VCaP (cell line): ENCODE measurements around the gene COL5A1.
A peak's percentile ranks its signal among the peaks of the same experiment; 100 is the strongest.

Source experiments
- H3K27ac ChIP-seq: fragments of 450-650 bp; 2 replicates; pipeline ENCODE4 v1.5.1; 2017
- CTCF ChIP-seq: fragments of 450-650 bp; conservative IDR thresholded peaks from 2 replicates; pipeline ENCODE4 v1.5.1; 2017; ENCODE audit warnings: mild to moderate bottlenecking, moderate library complexity

The COL5A1 gene

DNA sequence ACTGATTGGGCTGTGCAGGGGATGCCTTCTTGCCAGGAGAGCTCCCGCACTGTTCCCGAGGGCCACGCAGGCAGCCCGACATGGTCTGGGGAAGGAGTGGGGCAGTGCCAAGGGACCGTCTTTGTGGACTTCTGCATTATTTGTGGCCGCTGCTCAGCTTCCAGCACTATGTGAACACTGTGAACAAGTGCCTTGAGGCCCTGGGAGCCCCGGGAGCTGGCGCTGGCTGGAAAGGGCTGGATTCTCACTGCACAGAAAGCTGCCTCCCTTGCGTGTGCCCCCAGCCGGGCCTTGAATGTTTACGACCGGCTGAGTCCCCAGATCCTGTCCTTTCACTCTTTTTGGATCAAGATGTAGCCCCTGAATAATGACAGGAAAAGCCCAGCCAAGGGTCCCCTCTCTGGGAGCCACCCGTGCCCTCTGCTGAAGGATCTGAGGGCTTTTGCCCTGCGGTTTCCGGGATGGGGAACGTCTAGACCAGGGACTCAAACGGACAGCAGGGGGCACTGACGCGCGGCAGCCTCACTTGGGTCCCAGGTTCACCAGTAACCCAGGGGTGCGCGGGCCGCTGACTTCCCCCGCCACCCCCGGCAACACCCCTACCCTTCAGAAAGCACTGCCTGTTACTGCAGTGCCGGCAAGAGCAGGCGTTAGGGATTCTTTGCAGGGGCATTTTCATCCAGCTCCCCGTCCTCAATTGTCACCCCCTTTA, 140.1 kb downstream of the COL5A1 start:
- peak; percentile 44 for TF ChIP-seq CTCF
- H3K27ac ChIP-seq, result no peak overlapping the region

GRCh38 chr9:134782921-134783698, 141.5 kb downstream of the COL5A1 start:
- TF ChIP-seq CTCF, result no peak
- H3K27ac ChIP-seq, result no peak overlapping the region

DNA sequence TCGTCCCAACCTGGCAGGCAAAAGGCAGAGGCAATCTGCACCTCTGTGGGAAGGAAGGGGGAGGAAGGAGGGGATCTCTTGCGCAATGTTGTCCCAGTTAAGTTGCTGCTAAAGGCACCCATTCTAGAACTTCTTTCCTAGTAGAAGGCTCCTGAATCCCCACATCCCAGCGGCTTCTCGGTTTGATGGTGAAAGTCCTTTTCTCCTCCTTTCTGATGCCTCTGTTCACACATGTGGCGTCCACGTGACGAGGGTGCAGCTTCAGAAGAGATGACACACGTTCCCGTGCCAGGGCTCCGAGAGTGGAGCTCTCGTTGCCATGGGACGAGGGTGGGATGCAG, 142.1 kb downstream of the COL5A1 start:
- H3K27ac ChIP-seq, result no peak overlapping the region
- no peak for TF ChIP-seq CTCF

- TF ChIP-seq CTCF, result no peak
Observed at GRCh38 chr9:134784577-134785305, 143.1 kb downstream of the COL5A1 start.

GRCh38 chr9:134785325-134786108, 143.9 kb downstream of the COL5A1 start:
- no peak for TF ChIP-seq CTCF
- H3K27ac ChIP-seq, result no peak overlapping the region

More at GRCh38 chr9:134784577-134785305, 143.1 kb downstream of the COL5A1 start:
- no peak overlapping the region for H3K27ac ChIP-seq

DNA sequence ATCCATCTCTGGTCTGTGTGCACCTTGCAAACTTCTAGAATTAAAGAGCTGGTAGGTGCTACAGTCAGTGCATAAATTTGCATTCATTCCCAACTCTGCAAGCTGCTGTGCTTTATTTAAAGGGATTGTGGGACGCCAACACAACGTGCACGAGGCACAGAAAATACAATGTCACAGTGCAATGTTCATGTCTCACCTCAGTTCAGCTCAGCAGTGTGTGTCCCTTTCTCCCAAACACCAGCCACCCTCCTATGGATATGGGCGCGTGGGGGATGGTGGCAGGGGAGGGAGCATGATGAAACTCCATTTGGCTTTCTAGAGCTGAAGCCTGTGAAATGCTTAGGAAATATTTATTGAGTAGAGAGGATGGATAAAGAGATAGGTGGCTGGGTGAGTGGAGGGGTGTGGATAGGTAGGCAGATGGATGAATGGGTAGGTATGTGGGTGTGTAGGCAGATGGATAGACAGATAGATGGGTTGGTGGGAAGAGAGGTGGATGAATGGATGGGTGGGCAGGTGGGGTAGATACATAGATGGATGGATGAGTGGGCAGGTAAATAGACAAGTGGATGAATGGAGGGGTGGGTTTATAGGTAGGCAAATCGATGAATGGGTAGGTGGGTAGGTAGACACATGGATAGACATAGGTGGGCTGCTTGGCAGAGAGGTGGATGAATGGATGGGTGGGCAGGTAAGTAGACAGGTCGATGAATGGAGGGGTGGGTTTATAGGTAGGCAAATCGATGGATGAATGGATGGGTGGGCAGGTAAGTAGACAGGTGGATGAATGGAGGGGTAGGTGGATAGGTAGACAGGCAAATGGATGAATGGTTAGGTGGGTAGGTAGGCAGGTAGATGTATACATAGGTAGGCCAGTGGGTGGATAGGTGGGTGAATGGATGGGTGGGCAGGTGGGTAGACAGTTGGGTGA, 146.3 kb downstream of the COL5A1 start:
- H3K27ac ChIP-seq, result no peak overlapping the region
- TF ChIP-seq CTCF, result no peak
